GM06990 (cell line): ENCODE data around the gene NHERF2.
A peak's percentile ranks its signal among the peaks of the same experiment; 100 is the strongest.

Source experiments
- DNase-seq: peaks from one replicate; pipeline ENCODE4 v3.0.0-alpha.2; 2011; ENCODE audit not compliant: insufficient read length; ENCODE audit errors: extremely low read depth
- H3K27me3 ChIP-seq: replicated peaks from 2 replicates; pipeline ENCODE4 v1.6.0; 2011; ENCODE audit warnings: low read length; ENCODE audit not compliant: control insufficient read depth, insufficient read depth
- H3K36me3 ChIP-seq: 2 replicates; pipeline ENCODE4 v1.5.1; 2011; ENCODE audit warnings: low read length; ENCODE audit not compliant: control insufficient read depth, insufficient read depth
- H3K4me3 ChIP-seq: replicated peaks from 2 replicates; pipeline ENCODE4 v1.5.1; 2011; ENCODE audit warnings: low read depth, mild to moderate bottlenecking, control low read depth, low read length
- TF ChIP-seq, protein P1 (sequence below): IDR thresholded peaks from 2 replicates; pipeline ENCODE4 v1.5.1; 2011; ENCODE audit warnings: low read length, control low read depth, mild to moderate bottlenecking, inconsistent platforms; ENCODE audit not compliant: insufficient read depth, poor library complexity, severe bottlenecking

Gene NHERF2

DNA sequence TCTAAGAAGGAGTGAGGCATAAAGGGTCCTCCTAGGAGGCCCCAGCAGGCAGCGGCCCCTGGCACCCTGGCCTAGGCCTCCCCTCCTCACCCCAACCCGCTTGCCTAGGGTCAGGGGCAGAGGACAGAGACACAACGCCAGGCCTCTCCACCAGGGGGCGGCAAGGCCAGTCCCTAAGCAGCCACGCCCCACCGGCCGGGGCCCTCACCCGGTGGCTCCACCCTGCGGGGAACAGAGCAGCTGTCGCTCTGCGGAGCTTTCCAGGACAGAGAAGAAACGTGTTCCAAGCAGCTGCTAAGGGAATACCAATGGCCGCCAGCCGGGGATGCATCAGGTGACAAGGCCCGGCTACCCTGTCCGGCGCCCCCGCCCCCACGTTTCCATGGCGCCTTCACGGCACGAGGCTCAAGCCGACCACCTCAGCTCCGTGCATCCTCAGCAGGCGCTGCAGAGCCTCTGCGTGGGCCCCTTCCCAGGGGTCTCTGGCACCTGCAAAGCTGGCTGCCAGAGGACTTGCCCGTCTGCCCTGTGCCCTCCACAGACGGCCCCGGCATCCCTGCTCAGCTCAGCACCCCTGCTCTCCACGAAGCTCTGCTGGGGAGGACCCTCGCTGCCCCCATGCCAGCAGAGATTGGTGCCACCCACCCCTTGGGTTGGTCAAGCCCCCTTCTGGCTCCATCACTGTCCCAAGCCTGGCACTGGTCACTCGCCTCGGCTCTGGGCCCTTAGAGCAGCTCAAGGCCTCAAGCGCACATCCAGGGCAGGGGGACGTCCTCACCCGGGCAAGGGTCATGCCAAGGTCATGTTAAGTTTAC lies 22.7 kb upstream of the NHERF2 start:
- TF ChIP-seq, protein P1, sequence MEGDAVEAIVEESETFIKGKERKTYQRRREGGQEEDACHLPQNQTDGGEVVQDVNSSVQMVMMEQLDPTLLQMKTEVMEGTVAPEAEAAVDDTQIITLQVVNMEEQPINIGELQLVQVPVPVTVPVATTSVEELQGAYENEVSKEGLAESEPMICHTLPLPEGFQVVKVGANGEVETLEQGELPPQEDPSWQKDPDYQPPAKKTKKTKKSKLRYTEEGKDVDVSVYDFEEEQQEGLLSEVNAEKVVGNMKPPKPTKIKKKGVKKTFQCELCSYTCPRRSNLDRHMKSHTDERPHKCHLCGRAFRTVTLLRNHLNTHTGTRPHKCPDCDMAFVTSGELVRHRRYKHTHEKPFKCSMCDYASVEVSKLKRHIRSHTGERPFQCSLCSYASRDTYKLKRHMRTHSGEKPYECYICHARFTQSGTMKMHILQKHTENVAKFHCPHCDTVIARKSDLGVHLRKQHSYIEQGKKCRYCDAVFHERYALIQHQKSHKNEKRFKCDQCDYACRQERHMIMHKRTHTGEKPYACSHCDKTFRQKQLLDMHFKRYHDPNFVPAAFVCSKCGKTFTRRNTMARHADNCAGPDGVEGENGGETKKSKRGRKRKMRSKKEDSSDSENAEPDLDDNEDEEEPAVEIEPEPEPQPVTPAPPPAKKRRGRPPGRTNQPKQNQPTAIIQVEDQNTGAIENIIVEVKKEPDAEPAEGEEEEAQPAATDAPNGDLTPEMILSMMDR = peak; percentile 100
- DNase-seq = peak; percentile 86
- H3K4me3 ChIP-seq = no peak overlapping the region
- H3K27me3 ChIP-seq = no peaks in the 10 kb centered on the region
- peaks cover 46% of the 10 kb centered on the region for H3K36me3 ChIP-seq

- no peak for DNase-seq
- Histone ChIP-seq H3K27me3 (no peaks in the 10 kb centered on the region), H3K4me3 (no peak overlapping the region), H3K36me3 (peaks cover 39% of the 10 kb centered on the region)
- TF ChIP-seq, protein P1 = no peak
Measured at GRCh38 chr16:2004795-2005517, 21.7 kb upstream of the NHERF2 start.

DNA sequence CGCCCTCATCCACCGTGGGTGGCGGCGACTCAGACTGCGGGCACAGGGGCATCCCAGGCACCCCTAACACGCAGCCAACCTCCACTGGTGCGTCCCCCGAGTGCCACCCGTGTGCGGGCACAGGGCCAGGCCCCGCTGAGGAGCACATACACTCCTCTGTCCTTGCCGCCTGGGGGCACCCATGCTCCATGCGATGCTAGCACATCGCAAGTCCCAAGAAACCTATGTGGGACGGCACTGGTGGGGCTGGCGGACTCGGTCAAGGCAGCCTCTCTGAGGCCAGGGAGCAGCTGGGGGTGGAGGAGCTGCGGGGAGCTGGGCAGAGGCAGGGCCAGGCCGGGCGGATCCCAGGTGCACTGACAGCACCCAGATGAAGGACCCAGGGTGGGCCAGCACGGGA lies 21.1 kb upstream of the NHERF2 start:
- TF ChIP-seq, protein P1 = peak; percentile 4
- Histone ChIP-seq H3K4me3 (no peak overlapping the region), H3K27me3 (no peaks in the 10 kb centered on the region), H3K36me3 (peaks cover 35% of the 10 kb centered on the region)
- no peak for DNase-seq

- Histone ChIP-seq H3K27me3 (no peaks in the 10 kb centered on the region), H3K36me3 (peaks cover 31% of the 10 kb centered on the region), H3K4me3 (no peak overlapping the region)
- TF ChIP-seq, protein P1 = no peak
- DNase-seq = no peak
Measured at GRCh38 chr16:2006317-2006716, 20.4 kb upstream of the NHERF2 start.

DNA sequence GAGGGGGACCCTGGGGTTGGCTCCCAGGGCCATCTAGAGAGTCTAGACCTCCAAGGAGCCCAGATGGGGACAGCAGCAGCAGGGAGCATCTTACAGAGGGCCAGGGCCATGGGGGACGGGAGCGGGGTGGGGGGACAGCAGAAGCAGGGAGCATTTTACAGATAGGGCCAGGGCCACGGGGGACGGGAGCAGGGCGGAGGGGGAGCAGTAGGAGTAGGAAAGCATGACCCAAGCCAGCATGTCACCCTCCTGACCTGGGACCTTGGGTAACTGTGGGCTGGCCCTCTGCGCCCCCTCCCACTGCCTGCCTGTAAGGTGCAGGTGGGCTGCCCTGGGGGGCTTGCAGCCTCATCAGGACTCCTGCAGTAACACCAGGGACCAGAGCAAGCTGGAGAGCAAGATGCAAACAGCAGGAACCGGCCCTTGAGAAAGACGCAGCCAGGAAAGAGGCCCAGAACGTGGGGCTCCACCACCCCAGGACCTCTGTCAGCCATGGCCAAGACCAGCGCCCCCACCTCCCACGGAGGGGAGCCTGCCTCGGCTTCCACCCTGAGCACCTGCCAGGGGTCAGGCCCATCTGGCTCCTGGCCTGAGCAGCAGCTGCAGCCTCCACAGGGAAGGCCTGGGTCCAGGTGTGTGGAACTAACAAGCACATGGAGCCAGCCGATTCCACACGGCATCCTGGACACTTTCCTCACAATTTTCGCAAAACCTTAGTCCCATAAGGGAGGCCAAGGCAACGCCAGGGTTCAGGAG lies 19.4 kb upstream of the NHERF2 start:
- peaks cover 22% of the 10 kb centered on the region for H3K36me3 ChIP-seq

More for the DNA sequence above, 19.4 kb upstream of the NHERF2 start:
- DNase-seq = no peak
- TF ChIP-seq, protein P1 = no peak
- no peaks in the 10 kb centered on the region for H3K27me3 ChIP-seq
- H3K4me3 ChIP-seq = peak overlapping the region; percentile 68
